Activated CD4-positive, alpha-beta T cell treated with anti-CD3 and anti-CD28 coated beads, Interleukin-2, amount 50 U/mL, for 24 hours (primary cell): ENCODE data around the gene ITGA3.

Experiments
- DNase-seq, 2 donors: peaks; one replicate each; pipeline ENCODE4 v3.0.0-alpha.2; 2020; ENCODE audit warnings: low read depth in 1 of 2, low spot score in 1 of 2

Gene ITGA3

GRCh38 chr17:50090971-50091917 lies 35.3 kb downstream of the ITGA3 start:
- DNase-seq: no peak

- DNase-seq: no peak
Measured at GRCh38 chr17:50091918-50092285, 36.0 kb downstream of the ITGA3 start.

- DNase-seq: no peak
Measured at GRCh38 chr17:50093246-50093645, 37.3 kb downstream of the ITGA3 start.

- no peak for DNase-seq
Measured at GRCh38 chr17:50093807-50094206, 37.9 kb downstream of the ITGA3 start.

GRCh38 chr17:50094243-50094752 lies 38.4 kb downstream of the ITGA3 start:
- peak; percentile 90 to 94 for DNase-seq

- DNase-seq: peak; percentile 86 to 91
Measured at GRCh38 chr17:50094753-50095619, 39.1 kb downstream of the ITGA3 start, which contains the start of gene PDK2. TSS of gene PDK2 (plus strand) at chr17:50095351. CDS start at chr17:50095436, 85 bp downstream.

- no peak for DNase-seq
Measured at GRCh38 chr17:50095626-50096037, 39.7 kb downstream of the ITGA3 start.

GRCh38 chr17:50096092-50096491 lies 40.2 kb downstream of the ITGA3 start:
- DNase-seq: no peak

- no peak for DNase-seq
Measured at GRCh38 chr17:50096758-50097157, 40.8 kb downstream of the ITGA3 start.

- no peak for DNase-seq
Measured at GRCh38 chr17:50097455-50097854, 41.5 kb downstream of the ITGA3 start.

GRCh38 chr17:50097926-50098325 lies 42.0 kb downstream of the ITGA3 start:
- DNase-seq: no peak

- DNase-seq: no peak
Measured at GRCh38 chr17:50098583-50098982, 42.7 kb downstream of the ITGA3 start.

- DNase-seq: no peak
Measured at GRCh38 chr17:50099003-50099402, 43.1 kb downstream of the ITGA3 start.

GRCh38 chr17:50100480-50100883 lies 44.6 kb downstream of the ITGA3 start:
- DNase-seq: no peak

- no peak for DNase-seq
Measured at GRCh38 chr17:50100921-50101345, 45.0 kb downstream of the ITGA3 start.

- DNase-seq: no peak
Measured at GRCh38 chr17:50101346-50102163, 45.6 kb downstream of the ITGA3 start.

GRCh38 chr17:50102164-50102991 lies 46.5 kb downstream of the ITGA3 start:
- no peak for DNase-seq

GRCh38 chr17:50103252-50103651 lies 47.3 kb downstream of the ITGA3 start:
- DNase-seq: no peak

GRCh38 chr17:50103941-50104340 lies 48.0 kb downstream of the ITGA3 start:
- DNase-seq: no peak

GRCh38 chr17:50105811-50106210 lies 49.9 kb downstream of the ITGA3 start:
- no peak for DNase-seq
